Thyroid gland (tissue), 4 donors: Measurements from ENCODE around the gene RPAP2.

ENCODE experiments used
- CTCF ChIP-seq, 6 experiments: fragments of 200-600 bp in 3 of 6; fragments of 450-650 bp in 3 of 6; sonication (generic) in 3 of 6; IDR thresholded peaks; one replicate each; pipeline ENCODE4 v1.5.1; 2016 to 2019; ENCODE audit warnings: antibody characterized with exemption in 6 of 6, mild to moderate bottlenecking in 2 of 6, inconsistent platforms in 1 of 6, moderate library complexity in 1 of 6
- POLR2A ChIP-seq, 2 donors: fragments of 450-650 bp; IDR thresholded peaks; one replicate each; pipeline ENCODE4 v1.6.1; 2017; ENCODE audit warnings: antibody characterized with exemption in 2 of 2, mild to moderate bottlenecking in 2 of 2, moderate library complexity in 1 of 2

GRCh38 chr1:92274939-92275338 lies 23.9 kb upstream of the RPAP2 start:
- TF ChIP-seq CTCF (IDR thresholded peaks at IDR 0.05) (no peak), POLR2A (IDR thresholded peaks at IDR 0.05) (no peak)
